Sigmoid colon (tissue), 7 donors: Measurements from ENCODE around the gene ST6GALNAC3. TPM values are rescaled to one million over a fixed set of nuclear protein-coding genes. Genes with fewer than 3 reads are reported as not detected.

ENCODE experiments used
- DNase-seq: peaks from one replicate; pipeline ENCODE4 v3.0.0-alpha.2; 2019
- H3K27ac ChIP-seq, 4 donors: fragments of 200-600 bp; sonication (generic); one replicate each; pipeline ENCODE4 v1.5.1; 2016 to 2019; ENCODE audit warnings: mild to moderate bottlenecking in 1 of 4
- H3K27me3 ChIP-seq, 3 donors: fragments of 200-600 bp; sonication (generic); one replicate each; pipeline ENCODE4 v1.5.1; 2019; ENCODE audit warnings: mild to moderate bottlenecking in 1 of 3
- H3K36me3 ChIP-seq, 4 donors: fragments of 200-600 bp; sonication (generic); one replicate each; pipeline ENCODE4 v1.5.1; 2016 to 2019
- H3K4me1 ChIP-seq, 4 donors: fragments of 200-600 bp; sonication (generic); one replicate each; pipeline ENCODE4 v1.5.1; 2017 to 2019
- H3K4me3 ChIP-seq, 4 donors: fragments of 200-600 bp; sonication (generic); one replicate each; pipeline ENCODE4 v1.5.1; 2017 to 2019; ENCODE audit warnings: mild to moderate bottlenecking in 2 of 4, moderate library complexity in 1 of 4
- H3K9me3 ChIP-seq, 4 donors: fragments of 200-600 bp in 3 of 4; sonication (generic) in 3 of 4; one replicate each; pipeline versions ENCODE4 v1.5.1 to v1.6.1; 2013 to 2019
- CTCF ChIP-seq, 4 experiments: fragments of 450-650 bp in 3 of 4; fragments of 200-600 bp in 1 of 4; IDR thresholded peaks; one replicate each; pipeline ENCODE4 v1.5.1; 2016 to 2019; ENCODE audit warnings: antibody characterized with exemption in 4 of 4, mild to moderate bottlenecking in 3 of 4, moderate library complexity in 2 of 4
- EP300 ChIP-seq, 4 donors: sonication (generic); formaldehyde crosslinking; IDR thresholded peaks; one replicate each; pipeline ENCODE4 v1.6.1; 2017; ENCODE audit warnings: antibody characterized with exemption in 4 of 4
- POLR2A ChIP-seq, 2 donors: fragments of 450-650 bp; IDR thresholded peaks; one replicate each; pipeline ENCODE4 v1.6.1; 2016; ENCODE audit warnings: antibody characterized with exemption in 2 of 2, mild to moderate bottlenecking in 2 of 2, moderate library complexity in 2 of 2
- POLR2AphosphoS5 ChIP-seq, 4 donors: sonication (generic); formaldehyde crosslinking; IDR thresholded peaks; one replicate each; pipeline ENCODE4 v1.6.1; 2017; ENCODE audit warnings: antibody characterized with exemption in 4 of 4
- WGBS, 2 donors: extraction: QIAGEN DNeasy Blood & Tissue Kit; methylation state at CpG; one replicate each; pipeline ENCODE4 v1.1.7; 2013; 5-methylcytosine and 5-hydroxymethylcytosine counted together
- intact Hi-C: fragments of 100-400 bp; cut with DNase I; formaldehyde crosslinking; loops from one replicate; pipeline ENCODE4 v1.15.1; 2023
- polyA plus RNA-seq, 3 donors: library from polyadenylated mRNA; stranded (reverse); fragments of 200-250 nt; gene quantifications; one replicate each; pipeline ENCODE4 v1.2.3, GENCODE V29; 2013
- total RNA-seq, 4 donors: library from RNA; depleted of rRNA; stranded (reverse); fragments of >200 nt; gene quantifications; one replicate each; pipeline ENCODE4 v1.1.0, GENCODE V29; 2016
- donor health status: healthy with polysubstance abuse.
- donor health status: Bipolar disorder and iron deficiency.
- donor health status: healthy.

ST6GALNAC3 gene
- total and polyA plus RNA-seq, 7 donors, result 1.6 to 7.5 (median 2.5) TPM

GRCh38 chr1:76632136-76632535 is 557.6 kb downstream of the ST6GALNAC3 start:
- DNase-seq, result no peak
- Histone ChIP-seq H3K4me1 (no peaks in the 10 kb centered on the region), H3K9me3 (peaks cover 0 to 4% (median 0%) of the 10 kb centered on the region in 4 donors), H3K4me3 (no peak overlapping the region), H3K27ac (no peak overlapping the region), H3K27me3 (no peaks in the 10 kb centered on the region), H3K36me3 (no peaks in the 10 kb centered on the region)
- 95 to 96% methylated on average over 3 of the region's 3 CpGs for WGBS, 2 donors
- intact Hi-C loops, result no loop called here
- TF ChIP-seq EP300 (IDR thresholded peaks at IDR 0.05) (no peak), CTCF (IDR thresholded peaks at IDR 0.05) (no peak), POLR2AphosphoS5 (IDR thresholded peaks at IDR 0.05) (no peak), POLR2A (IDR thresholded peaks at IDR 0.05) (no peak)

GRCh38 chr1:76635784-76636183 is 561.2 kb downstream of the ST6GALNAC3 start:
- no peak overlapping the region for H3K27ac ChIP-seq
- intact Hi-C loops, result no loop called here
- H3K27me3 ChIP-seq, result no peaks in the 10 kb centered on the region
- H3K36me3 ChIP-seq, result no peaks in the 10 kb centered on the region
- WGBS, 2 donors, result 96 to 97% methylated on average over 2 of the region's 2 CpGs
- no peak for DNase-seq
- H3K9me3 ChIP-seq, result no peaks in the 10 kb centered on the region
- TF ChIP-seq POLR2A (IDR thresholded peaks at IDR 0.05), result no peak
- TF ChIP-seq EP300 (IDR thresholded peaks at IDR 0.05), result no peak
- TF ChIP-seq CTCF (IDR thresholded peaks at IDR 0.05), result no peak
- no peak for TF ChIP-seq POLR2AphosphoS5 (IDR thresholded peaks at IDR 0.05)
- no peak overlapping the region for H3K4me3 ChIP-seq
- no peaks in the 10 kb centered on the region for H3K4me1 ChIP-seq

GRCh38 chr1:76639181-76639580 is 564.6 kb downstream of the ST6GALNAC3 start:
- H3K27me3 ChIP-seq, result no peaks in the 10 kb centered on the region
- no peaks in the 10 kb centered on the region for H3K4me1 ChIP-seq
- H3K9me3 ChIP-seq, result peaks cover 0 to 4% (median 0%) of the 10 kb centered on the region in 4 donors
- no peak overlapping the region for H3K27ac ChIP-seq
- H3K4me3 ChIP-seq, result no peak overlapping the region
- TF ChIP-seq POLR2A (IDR thresholded peaks at IDR 0.05) (no peak), EP300 (IDR thresholded peaks at IDR 0.05) (no peak), CTCF (IDR thresholded peaks at IDR 0.05) (no peak), POLR2AphosphoS5 (IDR thresholded peaks at IDR 0.05) (no peak)
- intact Hi-C loops, result no loop called here
- DNase-seq, result no peak
- no peaks in the 10 kb centered on the region for H3K36me3 ChIP-seq
- WGBS, 2 donors, result 96 to 99% methylated on average over 2 of the region's 2 CpGs

- intact Hi-C loops, result no loop called here
- DNase-seq, result no peak
Measured at GRCh38 chr1:76640092-76640491, 565.5 kb downstream of the ST6GALNAC3 start.

More at GRCh38 chr1:76640092-76640491, 565.5 kb downstream of the ST6GALNAC3 start:
- Histone ChIP-seq H3K4me3 (no peak overlapping the region), H3K9me3 (peaks cover 0 to 4% (median 0%) of the 10 kb centered on the region in 4 donors), H3K27me3 (no peaks in the 10 kb centered on the region), H3K27ac (no peak overlapping the region), H3K36me3 (no peaks in the 10 kb centered on the region), H3K4me1 (no peaks in the 10 kb centered on the region)
- TF ChIP-seq EP300 (IDR thresholded peaks at IDR 0.05) (no peak), CTCF (IDR thresholded peaks at IDR 0.05) (no peak), POLR2A (IDR thresholded peaks at IDR 0.05) (no peak), POLR2AphosphoS5 (IDR thresholded peaks at IDR 0.05) (no peak)
